Natural killer cell (primary cell): ENCODE measurements around the gene STAG1. TPM values are rescaled to one million over a fixed set of nuclear protein-coding genes. Genes with fewer than 3 reads are reported as not detected.

Source experiments
- ATAC-seq, 3 donors: fragments of 150-1000 bp in 2 of 3; fragments of 200-7000 bp in 1 of 3; cut with Tn5 transposase; 1 replicate in 1 of 3; 2 replicates in 2 of 3; pipeline ENCODE4 v1.10.0; 2021; ENCODE audit warnings: mild to moderate bottlenecking in 2 of 3, moderate library complexity in 2 of 3
- DNase-seq, 2 donors: peaks; one replicate each; pipeline versions ENCODE4 v3.0.0 to v3.0.0-alpha.2; 2013 to 2021; ENCODE audit warnings: mixed read lengths in 1 of 2
- H3K27ac ChIP-seq: one replicate; pipeline ENCODE4 v1.5.1; 2013; ENCODE audit warnings: mild to moderate bottlenecking, low read length
- H3K27me3 ChIP-seq: one replicate; pipeline ENCODE4 v1.6.1; 2013; ENCODE audit warnings: low read length; ENCODE audit not compliant: control insufficient read depth, insufficient read depth
- H3K36me3 ChIP-seq: one replicate; pipeline ENCODE4 v1.6.1; 2013; ENCODE audit warnings: low read length; ENCODE audit not compliant: control insufficient read depth, insufficient read depth
- H3K4me1 ChIP-seq: one replicate; pipeline ENCODE4 v1.6.1; 2013; ENCODE audit warnings: low read length; ENCODE audit not compliant: control insufficient read depth, insufficient read depth
- H3K4me3 ChIP-seq: one replicate; pipeline ENCODE4 v1.5.1; 2013; ENCODE audit warnings: low read length
- H3K9me3 ChIP-seq: one replicate; pipeline ENCODE4 v1.6.1; 2013; ENCODE audit warnings: low read length; ENCODE audit not compliant: control insufficient read depth, insufficient read depth
- H3K27ac Mint-ChIP-seq, 2 donors: one replicate each; pipeline ENCODE4 v1.8.0; 2022; ENCODE audit warnings: mild to moderate bottlenecking in 2 of 2, mixed read lengths in 2 of 2, moderate library complexity in 1 of 2
- H3K27me3 Mint-ChIP-seq, 2 donors: one replicate each; pipeline ENCODE4 v1.8.0; 2022; ENCODE audit warnings: low read depth in 2 of 2, mixed read lengths in 2 of 2
- H3K36me3 Mint-ChIP-seq: one replicate; pipeline ENCODE4 v1.8.0; 2022; ENCODE audit warnings: mixed read lengths
- H3K4me1 Mint-ChIP-seq, 2 donors: one replicate each; pipeline ENCODE4 v1.8.0; 2022; ENCODE audit warnings: mixed read lengths in 2 of 2
- H3K4me3 Mint-ChIP-seq: one replicate; pipeline ENCODE4 v1.8.0; 2022; ENCODE audit warnings: mild to moderate bottlenecking, moderate library complexity, mixed read lengths
- H3K9me3 Mint-ChIP-seq, 2 donors: one replicate each; pipeline ENCODE4 v1.8.0; 2022; ENCODE audit warnings: mixed read lengths in 2 of 2
- CTCF ChIP-seq: fragments of 200-600 bp; IDR thresholded peaks from one replicate; pipeline ENCODE4 v1.8.0; 2022; ENCODE audit warnings: antibody characterized with exemption
- WGBS: methylation state at CpG from one replicate; pipeline ENCODE4 v1.1.7; 2013; ENCODE audit warnings: missing lambda C conversion rate; ENCODE audit not compliant: insufficient coverage; 5-methylcytosine and 5-hydroxymethylcytosine counted together
- intact Hi-C: fragments of 100-400 bp; cut with micrococcal nuclease; formaldehyde crosslinking; loops from one replicate; pipeline ENCODE4 v1.14.2; 2022
- total RNA-seq, 4 donors: library from RNA; stranded (reverse); fragments of 120-200 nt in 1 of 4; gene quantifications; one replicate each; pipeline versions ENCODE4 v1.2.3 to v1.2.4, GENCODE V29; 2013 to 2022

The STAG1 gene
- total RNA-seq, 3 donors from 2014 or later (not counting 1 experiment from before 2014, with no cell fraction given) = 55.1 to 66.2 (median 60.3) TPM

DNA sequence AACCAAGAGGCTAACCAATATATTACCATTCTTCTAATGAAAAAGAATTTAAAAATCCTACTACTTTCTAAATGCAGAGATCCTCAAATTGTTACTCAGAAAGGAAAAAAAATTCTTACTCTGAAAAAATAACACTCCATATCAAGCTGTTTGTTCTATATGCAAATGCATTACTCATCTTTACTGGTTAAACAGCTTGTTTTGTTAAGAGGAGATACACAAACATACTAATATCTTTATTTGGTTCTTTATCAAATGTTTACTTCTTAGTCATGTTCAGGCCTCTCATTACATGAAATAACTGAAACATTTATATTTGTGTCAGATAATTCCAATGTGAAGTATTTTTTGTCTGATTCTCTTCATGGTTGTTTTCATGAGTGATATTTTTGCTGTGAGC lies 355.3 kb downstream of the STAG1 start:
- H3K27ac ChIP-seq = no peak overlapping the region
- H3K9me3 ChIP-seq = no peaks in the 10 kb centered on the region
- no peak overlapping the region for H3K4me3 Mint-ChIP-seq
- intact Hi-C loops = no loop called here
- H3K36me3 ChIP-seq = peaks cover 2% of the 10 kb centered on the region
- ATAC-seq = no peak
- no peaks in the 10 kb centered on the region for H3K4me1 Mint-ChIP-seq
- TF ChIP-seq CTCF = no peak
- no peak overlapping the region for H3K4me3 ChIP-seq
- no peak for DNase-seq
- H3K27ac Mint-ChIP-seq = no peak overlapping the region
- no peaks in the 10 kb centered on the region for H3K27me3 Mint-ChIP-seq
- no peaks in the 10 kb centered on the region for H3K27me3 ChIP-seq
- no peaks in the 10 kb centered on the region for H3K4me1 ChIP-seq
- H3K9me3 Mint-ChIP-seq = no peaks in the 10 kb centered on the region
- no peaks in the 10 kb centered on the region for H3K36me3 Mint-ChIP-seq

GRCh38 chr3:136390574-136390973 lies 361.6 kb downstream of the STAG1 start:
- Histone ChIP-seq H3K9me3 (no peaks in the 10 kb centered on the region), H3K4me3 (no peak overlapping the region), H3K36me3 (no peaks in the 10 kb centered on the region), H3K27me3 (no peaks in the 10 kb centered on the region), H3K4me1 (no peaks in the 10 kb centered on the region), H3K27ac (no peak overlapping the region)
- WGBS = 100% methylated on average over 1 of the region's 3 CpGs
- DNase-seq (no peak), ATAC-seq (no peak)
- H3K9me3 Mint-ChIP-seq = no peaks in the 10 kb centered on the region
- no peaks in the 10 kb centered on the region for H3K36me3 Mint-ChIP-seq
- no peak overlapping the region for H3K4me3 Mint-ChIP-seq
- no peak overlapping the region for H3K27ac Mint-ChIP-seq
- intact Hi-C loops = loop anchor here (2.0 kb wide), 2 partner anchors 316 to 362 kb away; partner anchors contain the start of gene STAG1
- H3K4me1 Mint-ChIP-seq = no peaks in the 10 kb centered on the region
- TF ChIP-seq CTCF = no peak
- H3K27me3 Mint-ChIP-seq = no peaks in the 10 kb centered on the region

- H3K36me3 Mint-ChIP-seq = no peaks in the 10 kb centered on the region
These were observed 365.1 kb downstream of the STAG1 start for GRCh38 chr3:136387031-136387430.

More at GRCh38 chr3:136387031-136387430, 365.1 kb downstream of the STAG1 start:
- ATAC-seq (no peak), DNase-seq (no peak)
- Mint-ChIP-seq H3K4me3 (no peak overlapping the region), H3K4me1 (no peaks in the 10 kb centered on the region), H3K27ac (no peak overlapping the region), H3K9me3 (no peaks in the 10 kb centered on the region), H3K27me3 (no peaks in the 10 kb centered on the region)
- H3K4me1 ChIP-seq = no peaks in the 10 kb centered on the region
- H3K9me3 ChIP-seq = no peaks in the 10 kb centered on the region
- no peaks in the 10 kb centered on the region for H3K36me3 ChIP-seq
- H3K27ac ChIP-seq = no peak overlapping the region
- intact Hi-C loops = no loop called here
- no peak overlapping the region for H3K4me3 ChIP-seq
- no peak for TF ChIP-seq CTCF
- H3K27me3 ChIP-seq = no peaks in the 10 kb centered on the region
- WGBS = 63% methylated on average over 1 of the region's 1 CpG
